ENCODE data around the gene DSTN.

DNA sequence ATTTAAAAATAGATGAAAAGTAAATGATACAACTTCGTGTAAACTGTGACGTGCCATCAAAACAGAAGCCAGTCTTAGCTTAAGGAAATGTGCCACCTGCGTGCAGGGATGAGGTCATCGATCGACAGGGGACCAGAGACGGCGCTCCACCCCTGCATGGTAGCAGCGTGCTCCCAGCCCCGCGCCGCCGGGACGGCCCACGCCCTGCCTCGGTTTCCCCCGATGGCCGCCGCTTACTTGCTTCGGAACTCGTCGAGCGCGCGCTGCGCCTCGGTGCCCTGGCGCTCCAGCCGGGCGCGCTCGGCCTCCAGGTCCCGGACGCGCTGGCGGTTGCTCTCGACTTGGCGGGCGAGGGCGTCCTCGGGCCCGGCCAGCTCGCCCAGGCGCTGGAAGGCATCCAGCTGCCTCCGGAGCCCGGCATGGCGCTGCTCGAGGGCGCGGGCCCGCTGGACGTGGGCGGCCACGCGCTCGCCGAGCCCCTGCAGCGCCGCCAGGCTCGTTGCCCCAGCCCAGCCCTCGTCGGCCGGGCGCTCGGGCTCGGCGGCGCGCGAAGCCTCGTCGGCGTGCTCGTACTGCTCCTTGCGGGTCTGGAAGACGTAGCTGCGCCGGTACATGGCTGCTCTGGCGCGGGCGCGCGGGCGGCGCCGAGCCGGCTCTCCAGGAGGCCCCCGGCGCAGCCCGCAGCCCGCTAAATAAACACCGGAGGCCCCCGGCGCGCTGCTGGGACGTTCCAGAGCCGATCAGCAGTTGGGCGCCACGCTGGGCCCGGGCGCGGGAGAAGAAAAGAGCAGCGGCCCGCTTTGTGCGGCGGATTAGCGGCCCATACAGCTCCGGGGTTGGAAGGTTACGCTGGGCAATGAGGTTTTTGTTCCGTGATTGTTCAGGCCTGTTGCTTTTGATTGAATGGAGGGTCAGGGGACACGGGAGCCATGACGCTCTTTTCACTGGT lies 38.9 kb upstream of the DSTN start, which contains the start of gene BFSP1:
- TF ChIP-seq, protein P1, sequence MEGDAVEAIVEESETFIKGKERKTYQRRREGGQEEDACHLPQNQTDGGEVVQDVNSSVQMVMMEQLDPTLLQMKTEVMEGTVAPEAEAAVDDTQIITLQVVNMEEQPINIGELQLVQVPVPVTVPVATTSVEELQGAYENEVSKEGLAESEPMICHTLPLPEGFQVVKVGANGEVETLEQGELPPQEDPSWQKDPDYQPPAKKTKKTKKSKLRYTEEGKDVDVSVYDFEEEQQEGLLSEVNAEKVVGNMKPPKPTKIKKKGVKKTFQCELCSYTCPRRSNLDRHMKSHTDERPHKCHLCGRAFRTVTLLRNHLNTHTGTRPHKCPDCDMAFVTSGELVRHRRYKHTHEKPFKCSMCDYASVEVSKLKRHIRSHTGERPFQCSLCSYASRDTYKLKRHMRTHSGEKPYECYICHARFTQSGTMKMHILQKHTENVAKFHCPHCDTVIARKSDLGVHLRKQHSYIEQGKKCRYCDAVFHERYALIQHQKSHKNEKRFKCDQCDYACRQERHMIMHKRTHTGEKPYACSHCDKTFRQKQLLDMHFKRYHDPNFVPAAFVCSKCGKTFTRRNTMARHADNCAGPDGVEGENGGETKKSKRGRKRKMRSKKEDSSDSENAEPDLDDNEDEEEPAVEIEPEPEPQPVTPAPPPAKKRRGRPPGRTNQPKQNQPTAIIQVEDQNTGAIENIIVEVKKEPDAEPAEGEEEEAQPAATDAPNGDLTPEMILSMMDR (IDR thresholded peaks at IDR 0.05): no peak
- TF ChIP-seq EZH2 (IDR thresholded peaks at IDR 0.05; ENCODE audit: borderline replicate concordance, insufficient read depth, low read depth, low read length, poor library complexity, severe bottlenecking): no peak

All from B cell (primary cell).